Hindlimb muscle (tissue), 1 donor: ENCODE data around the gene CHAF1A. TPM values are rescaled to one million over a fixed set of nuclear protein-coding genes. Genes with fewer than 3 reads are reported as not detected.

Experiments used
- DNase-seq: peaks from one replicate; pipeline ENCODE4 v3.0.0-alpha.2; 2013
- polyA plus RNA-seq: library from polyadenylated mRNA; unstranded; fragments of 120-200 nt; gene quantifications from one replicate; pipeline ENCODE4 v1.2.1, GENCODE V29; 2013; ENCODE audit not compliant: insufficient read length

Gene CHAF1A
- polyA plus RNA-seq, 1 donor = 10.7 TPM

- no peak for DNase-seq
These were observed 3.5 kb downstream of the CHAF1A start for GRCh38 chr19:4405977-4406376.

GRCh38 chr19:4406626-4407025 lies 4.2 kb downstream of the CHAF1A start:
- no peak for DNase-seq

- no peak for DNase-seq
These were observed 6.9 kb downstream of the CHAF1A start for GRCh38 chr19:4409123-4409933.

- DNase-seq = no peak
These were observed 11.1 kb downstream of the CHAF1A start for GRCh38 chr19:4413588-4413987.

- DNase-seq = no peak
These were observed 11.8 kb downstream of the CHAF1A start for GRCh38 chr19:4414144-4414799.

DNA sequence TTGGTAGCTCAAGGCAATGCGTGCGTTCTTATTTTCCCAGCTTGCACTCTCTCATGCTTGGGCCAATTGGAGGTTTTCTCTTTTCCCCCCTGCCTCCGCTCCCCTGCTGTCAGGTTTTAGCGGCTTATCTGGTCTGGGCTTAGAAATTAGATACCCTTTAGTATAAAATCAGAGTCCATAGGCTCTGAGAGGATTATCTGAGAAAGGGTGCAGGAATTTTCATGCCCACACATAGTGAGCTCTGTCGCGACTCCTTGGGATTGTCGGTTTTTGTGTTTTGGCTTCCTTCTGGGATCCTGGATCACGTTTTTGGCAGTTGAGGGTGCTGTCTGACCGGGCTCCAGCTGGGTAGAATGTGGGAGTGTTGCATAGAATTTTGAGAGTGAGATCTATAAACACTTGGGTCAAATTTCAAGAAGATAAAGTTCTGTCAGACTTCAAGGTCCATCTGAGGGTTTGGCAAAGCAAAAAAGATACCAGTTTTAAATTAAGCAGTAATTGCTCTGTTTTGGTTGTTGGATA lies 12.4 kb downstream of the CHAF1A start:
- DNase-seq = no peak

- DNase-seq = no peak
These were observed 12.9 kb downstream of the CHAF1A start for GRCh38 chr19:4415352-4415751.

- DNase-seq = no peak
These were observed 13.8 kb downstream of the CHAF1A start for GRCh38 chr19:4416268-4416667.

GRCh38 chr19:4423416-4424126 lies 21.1 kb downstream of the CHAF1A start:
- DNase-seq = no peak

DNA sequence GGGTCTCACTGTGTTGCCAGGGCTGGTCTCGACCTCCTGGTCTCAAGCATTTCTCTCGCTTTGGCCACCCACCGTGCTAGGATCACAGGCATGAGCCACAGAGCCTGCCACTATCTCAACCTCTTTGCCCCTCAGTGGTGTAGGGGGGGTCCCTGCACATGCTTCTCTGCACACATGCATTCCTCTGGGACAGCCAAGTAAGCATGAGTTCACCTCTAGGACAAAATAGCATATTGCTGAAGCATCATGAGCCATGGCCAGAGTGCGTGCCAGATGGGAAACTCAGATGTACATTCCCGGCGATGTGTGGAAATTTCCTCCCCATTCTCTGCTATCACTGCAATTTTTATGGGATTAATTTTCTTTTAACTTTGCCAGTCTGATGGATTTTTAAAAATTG lies 23.1 kb downstream of the CHAF1A start:
- peak; percentile 61 for DNase-seq

DNA sequence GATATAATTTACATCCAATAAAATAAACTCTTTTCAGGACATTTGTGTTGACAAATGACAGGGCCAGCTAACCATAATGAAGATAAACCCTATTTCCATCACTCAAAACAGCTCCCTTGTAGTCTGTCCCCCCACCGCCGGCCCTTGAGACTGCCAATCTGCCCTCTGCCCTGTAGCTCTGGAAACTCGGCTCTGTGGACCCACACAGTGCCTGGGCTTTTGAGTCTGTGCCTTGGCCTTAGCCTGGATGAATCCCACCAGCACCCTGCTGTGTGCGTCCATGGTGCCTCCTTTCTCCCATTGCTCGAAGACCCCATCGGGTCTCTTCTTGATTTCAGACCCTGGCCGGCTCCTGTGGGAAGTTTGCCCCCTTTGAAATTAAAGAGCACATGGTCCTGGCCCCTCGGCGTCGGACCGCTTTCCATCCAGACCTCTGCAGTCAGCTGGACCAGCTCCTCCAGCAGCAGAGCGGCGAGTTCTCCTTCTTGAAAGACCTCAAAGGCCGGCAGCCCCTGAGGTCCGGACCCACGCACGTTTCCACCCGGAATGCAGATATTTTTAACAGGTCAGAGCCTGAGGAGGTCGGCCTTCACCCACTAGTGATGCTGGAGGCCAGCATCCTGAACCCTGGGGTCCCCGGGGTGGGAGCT lies 26.0 kb downstream of the CHAF1A start:
- no peak for DNase-seq

DNA sequence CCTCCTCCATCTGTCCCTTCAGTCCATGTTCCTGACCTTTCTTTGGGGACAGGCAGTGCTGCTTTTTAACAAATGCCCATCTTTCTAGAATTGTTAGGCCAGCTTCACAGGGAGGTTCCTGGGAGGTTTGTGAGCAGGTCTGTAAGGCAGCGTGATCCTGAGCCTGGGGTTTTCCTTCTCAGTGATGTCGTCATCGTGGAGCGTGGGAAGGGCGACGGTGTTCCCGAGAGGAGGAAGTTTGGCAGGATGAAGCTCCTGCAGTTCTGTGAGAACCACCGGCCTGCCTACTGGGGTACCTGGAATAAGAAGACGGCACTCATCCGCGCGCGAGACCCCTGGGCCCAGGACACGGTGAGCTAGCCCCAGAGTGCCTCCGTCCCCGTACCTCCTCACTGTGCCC lies 26.8 kb downstream of the CHAF1A start:
- no peak for DNase-seq

DNA sequence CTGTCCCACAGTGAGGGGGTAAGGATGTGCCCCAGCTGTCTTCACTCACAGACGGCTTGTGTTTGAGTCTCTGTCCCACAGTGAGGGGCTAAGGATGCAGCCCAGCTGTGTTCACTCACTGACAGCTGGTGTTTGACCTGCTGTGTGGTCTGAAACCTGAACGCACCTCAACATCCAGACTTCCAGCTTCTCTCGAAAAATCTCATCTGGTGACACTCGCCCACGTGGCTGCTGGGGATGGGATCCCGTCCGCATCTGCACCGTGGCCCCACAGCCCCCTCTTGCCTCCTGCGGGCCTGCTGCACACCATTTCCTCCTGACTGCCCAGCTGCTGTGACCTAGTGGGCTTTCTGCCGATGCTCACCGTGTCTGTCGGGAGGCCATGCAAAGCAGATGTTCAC lies 27.3 kb downstream of the CHAF1A start:
- no peak for DNase-seq

DNA sequence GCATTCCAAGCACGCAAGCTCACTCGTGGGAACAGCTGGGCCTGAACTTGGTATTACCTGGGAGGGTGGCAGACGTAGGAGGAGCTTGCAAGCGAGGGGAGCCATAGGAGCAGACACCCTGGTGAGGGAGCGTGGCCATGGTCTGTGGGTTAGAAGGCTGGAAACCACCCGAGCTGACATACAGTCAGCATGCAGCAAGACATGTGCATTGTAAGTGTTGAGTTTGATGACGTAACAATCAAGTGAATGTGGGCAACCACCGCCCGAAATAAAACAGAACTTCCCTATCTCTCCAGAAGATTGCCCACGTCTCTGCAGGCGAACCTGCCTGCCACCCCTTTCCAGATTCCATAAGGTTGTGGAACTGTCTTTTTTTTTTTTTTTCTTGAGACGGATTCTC lies 28.3 kb downstream of the CHAF1A start:
- no peak for DNase-seq

- DNase-seq = no peak
These were observed 28.9 kb downstream of the CHAF1A start for GRCh38 chr19:4431296-4431695.

DNA sequence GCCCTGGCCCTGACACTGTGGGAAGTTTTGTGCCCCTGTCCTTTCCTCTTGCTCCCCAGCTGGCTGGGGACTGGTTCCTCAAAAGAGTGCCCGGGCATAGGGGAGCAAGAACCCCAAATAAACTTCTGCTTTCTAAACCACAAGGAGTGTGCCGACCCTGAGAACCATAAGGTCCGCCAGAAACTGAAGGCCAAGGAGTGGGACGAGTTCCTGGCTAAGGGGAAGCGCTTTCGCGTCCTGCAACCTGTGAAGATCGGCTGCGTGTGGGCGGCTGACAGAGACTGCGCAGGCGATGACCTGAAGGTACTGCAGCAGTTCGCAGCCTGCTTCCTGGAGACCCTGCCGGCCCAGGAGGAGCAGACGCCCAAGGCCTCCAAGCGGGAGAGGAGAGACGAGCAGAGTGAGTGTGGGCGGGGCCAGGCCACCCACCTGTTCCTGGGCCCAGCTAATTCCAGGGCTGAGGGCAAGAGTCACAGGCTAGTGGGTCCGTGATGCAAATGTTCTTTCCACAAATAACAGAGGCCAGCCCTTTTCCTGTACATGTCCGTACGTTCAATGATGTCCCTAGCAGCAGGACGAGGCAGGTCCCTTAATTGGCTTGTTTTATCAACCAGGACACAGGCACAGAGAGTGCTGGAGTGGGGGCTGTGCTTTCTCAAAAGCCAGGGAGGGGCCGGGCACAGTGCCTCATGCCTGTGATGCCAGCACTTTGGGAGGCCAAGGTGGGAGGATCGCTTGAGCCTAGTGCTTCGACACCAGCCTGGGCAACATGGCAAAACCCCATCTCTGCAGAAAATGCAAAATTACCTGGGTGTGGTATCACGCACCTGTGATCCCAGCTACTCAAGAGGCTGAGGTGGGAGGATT lies 29.6 kb downstream of the CHAF1A start:
- DNase-seq = no peak

DNA sequence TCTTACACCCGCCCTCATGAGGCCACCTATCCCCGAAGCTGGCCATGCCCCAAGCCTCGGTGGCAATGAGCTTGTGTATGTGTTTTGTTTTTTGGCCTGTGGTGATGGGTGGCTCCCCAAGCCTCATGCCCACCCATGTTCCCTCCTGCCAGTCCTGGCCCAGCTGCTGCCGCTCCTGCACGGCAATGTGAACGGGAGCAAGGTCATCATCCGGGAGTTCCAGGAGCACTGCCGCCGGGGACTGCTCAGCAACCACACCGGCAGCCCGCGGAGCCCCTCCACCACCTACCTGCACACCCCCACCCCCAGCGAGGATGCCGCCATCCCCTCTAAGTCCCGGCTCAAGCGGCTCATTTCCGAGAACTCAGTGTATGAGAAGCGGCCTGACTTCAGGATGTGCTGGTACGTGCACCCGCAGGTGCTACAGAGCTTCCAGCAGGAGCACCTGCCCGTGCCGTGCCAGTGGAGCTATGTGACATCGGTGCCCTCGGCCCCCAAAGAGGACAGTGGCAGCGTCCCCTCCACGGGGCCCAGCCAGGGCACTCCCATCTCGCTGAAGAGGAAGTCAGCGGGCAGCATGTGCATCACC lies 30.6 kb downstream of the CHAF1A start:
- no peak for DNase-seq

DNA sequence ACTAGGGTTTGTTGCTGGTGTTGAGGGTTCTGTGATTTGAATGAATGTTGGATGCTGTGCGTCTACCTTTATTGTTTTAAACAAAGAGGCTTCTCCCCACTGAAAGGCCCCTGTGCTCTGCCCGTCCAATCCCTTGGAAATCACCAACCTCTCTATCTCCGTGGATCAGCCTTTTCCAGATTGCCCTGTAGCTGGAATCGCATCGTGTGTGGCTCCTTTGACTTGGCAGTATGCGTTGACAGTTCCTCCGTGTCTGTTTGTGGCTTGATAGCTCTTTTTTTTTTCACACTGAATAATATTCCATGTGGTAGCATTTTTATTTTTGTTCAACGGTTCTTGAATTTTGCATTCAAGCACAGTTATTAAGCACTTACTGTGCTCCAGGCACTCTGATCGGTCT lies 32.0 kb downstream of the CHAF1A start:
- DNase-seq = no peak

GRCh38 chr19:4436231-4436630 lies 33.8 kb downstream of the CHAF1A start:
- DNase-seq = no peak

- DNase-seq = no peak
These were observed 34.7 kb downstream of the CHAF1A start for GRCh38 chr19:4437103-4437502.

- DNase-seq = no peak
These were observed 36.8 kb downstream of the CHAF1A start for GRCh38 chr19:4439243-4439642.
